Nucleus accumbens (tissue), 56 donors: ENCODE data around the gene MAPK8IP3.
A peak's percentile ranks its signal among the peaks of the same experiment; 100 is the strongest.

Experiments
- DNase-seq, 56 donors: peaks; one replicate each; lab custom pipeline; 2025; lab: John Stamatoyannopoulos, UW

The MAPK8IP3 gene

GRCh38 chr16:1677942-1678499 is 28.0 kb upstream of the MAPK8IP3 start, which contains the start of gene JPT2:
Gene JPT2, plus strand, starts transcription at chr16:1678279. Its CDS starts 34 bp downstream, at chr16:1678313.
- peak in 55 of 56 donors; percentile 45 to 97 (median 83) for DNase-seq

- peak in 8 of 56 donors; percentile 11 to 51 (median 35) for DNase-seq
Observed at GRCh38 chr16:1678500-1679098, 27.4 kb upstream of the MAPK8IP3 start.

- DNase-seq, result no peak
Observed at GRCh38 chr16:1680361-1680760, 25.6 kb upstream of the MAPK8IP3 start.

GRCh38 chr16:1681032-1681431 is 25.0 kb upstream of the MAPK8IP3 start:
- DNase-seq, result peak in 1 of 56 donors; percentile 13

GRCh38 chr16:1687427-1688316 is 18.3 kb upstream of the MAPK8IP3 start:
- DNase-seq, result no peak

GRCh38 chr16:1688807-1689560 is 17.0 kb upstream of the MAPK8IP3 start:
- no peak for DNase-seq

GRCh38 chr16:1689853-1690252 is 16.1 kb upstream of the MAPK8IP3 start:
- DNase-seq, result no peak

GRCh38 chr16:1690810-1691209 is 15.2 kb upstream of the MAPK8IP3 start:
- DNase-seq, result no peak

GRCh38 chr16:1691276-1691675 is 14.7 kb upstream of the MAPK8IP3 start:
- no peak for DNase-seq

GRCh38 chr16:1691956-1692355 is 14.0 kb upstream of the MAPK8IP3 start:
- peak in 13 of 56 donors; percentile 3 to 51 (median 21) for DNase-seq

- DNase-seq, result no peak
Observed at GRCh38 chr16:1696863-1697262, 9.1 kb upstream of the MAPK8IP3 start.

- DNase-seq, result no peak
Observed at GRCh38 chr16:1698680-1699079, 7.3 kb upstream of the MAPK8IP3 start.

- DNase-seq, result no peak
Observed at GRCh38 chr16:1700246-1700645, 5.7 kb upstream of the MAPK8IP3 start.

GRCh38 chr16:1701216-1701878 is 4.6 kb upstream of the MAPK8IP3 start:
- no peak for DNase-seq

- DNase-seq, result peak in 3 of 56 donors; percentile 61 to 71 (median 66)
Observed at GRCh38 chr16:1705324-1705687, 689 bp upstream of the MAPK8IP3 start.

GRCh38 chr16:1706386-1707192 is 594 bp downstream of the MAPK8IP3 start:
- peak in 7 of 56 donors; percentile 24 to 58 (median 41) for DNase-seq

GRCh38 chr16:1707193-1707790 is 1.3 kb downstream of the MAPK8IP3 start:
- DNase-seq, result peak in 22 of 56 donors; percentile 5 to 58 (median 26)

GRCh38 chr16:1708083-1708767 is 2.2 kb downstream of the MAPK8IP3 start:
- DNase-seq, result no peak
